ENCODE measurements around the gene S100A2.
"Not testable (repeated sequence)": the region's sequence is repeated elsewhere in the genome, so short reads cannot be mapped to it uniquely, and the experiment has no call there.

S100A2 gene

DNA sequence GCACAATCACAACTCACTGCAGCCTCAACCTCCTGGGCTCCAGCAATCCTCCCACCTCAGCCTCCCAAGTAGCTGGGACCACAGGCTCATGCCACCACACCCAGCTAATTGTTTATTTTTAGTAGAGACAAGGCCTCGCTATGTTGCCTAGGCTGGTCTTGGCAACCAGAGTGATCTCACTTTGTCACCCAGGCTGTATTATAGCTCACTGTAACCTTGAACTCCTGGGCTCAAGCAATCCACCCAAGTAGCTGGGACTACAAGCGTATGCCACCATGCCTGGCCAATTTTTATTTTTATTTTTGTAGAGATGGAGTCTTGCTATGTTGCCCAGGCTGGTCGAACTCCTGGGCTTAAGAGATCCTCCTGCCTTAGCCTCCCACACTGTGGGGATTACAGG lies 3.6 kb downstream of the S100A2 start:
- not testable (repeated sequence) for DNase-seq

DNA sequence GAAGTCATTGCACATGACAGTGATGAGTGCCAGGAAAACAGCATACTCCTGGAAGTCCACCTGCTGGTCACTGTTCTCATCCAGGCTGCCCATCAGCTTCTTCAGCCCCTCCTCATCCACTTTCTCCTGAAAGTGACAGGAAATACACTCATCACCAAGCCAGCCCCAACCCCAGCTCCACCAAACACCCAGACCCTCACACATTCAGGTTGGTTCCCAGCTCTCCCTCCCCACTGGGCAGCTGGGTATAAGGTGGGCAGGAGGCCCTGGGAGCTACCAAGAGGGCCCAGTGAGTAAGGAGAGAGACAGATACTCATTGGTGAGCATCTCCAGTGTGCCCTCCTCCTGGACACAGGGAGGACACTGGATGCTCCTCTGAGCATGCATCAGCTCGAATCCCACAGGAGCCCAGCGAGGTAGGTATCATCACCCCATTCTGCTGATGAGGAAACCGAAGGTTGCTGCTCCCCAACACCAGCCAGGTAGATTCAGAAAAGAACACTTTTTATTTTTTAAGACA lies 4.1 kb downstream of the S100A2 start:
- no peak for DNase-seq

DNA sequence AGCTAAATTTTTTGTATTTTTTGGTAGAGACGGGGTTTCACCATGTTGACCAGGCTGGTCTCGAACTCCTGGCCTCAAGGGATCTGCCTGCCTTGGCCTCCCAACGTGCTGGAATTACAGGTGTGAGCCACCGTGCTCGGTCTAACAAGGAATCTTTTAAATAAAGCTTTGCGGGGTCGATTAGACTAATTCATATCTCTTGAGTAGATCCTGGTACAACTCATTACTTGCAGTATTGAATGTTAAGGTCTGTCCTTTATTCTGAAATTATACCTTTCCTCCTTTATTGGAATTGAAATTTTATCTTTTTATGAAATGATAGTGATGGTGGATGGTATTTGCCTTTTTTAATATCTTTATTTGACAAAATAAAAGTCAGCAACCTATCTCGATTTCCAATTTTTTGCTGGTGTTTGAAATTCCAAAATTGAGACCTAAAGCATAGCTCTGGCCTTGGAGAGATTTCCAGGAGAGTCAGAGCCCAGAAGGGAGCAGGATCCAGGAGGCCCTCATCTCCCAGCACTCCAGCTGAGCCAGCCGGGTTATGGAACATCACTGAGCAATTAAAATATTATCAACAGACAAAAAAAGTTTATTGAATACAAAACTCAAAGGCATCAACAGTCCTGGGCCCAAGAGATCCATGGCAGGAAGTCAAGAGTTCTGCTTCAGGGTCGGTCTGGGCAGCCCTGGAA lies 4.7 kb downstream of the S100A2 start:
- no peak for DNase-seq

DNA sequence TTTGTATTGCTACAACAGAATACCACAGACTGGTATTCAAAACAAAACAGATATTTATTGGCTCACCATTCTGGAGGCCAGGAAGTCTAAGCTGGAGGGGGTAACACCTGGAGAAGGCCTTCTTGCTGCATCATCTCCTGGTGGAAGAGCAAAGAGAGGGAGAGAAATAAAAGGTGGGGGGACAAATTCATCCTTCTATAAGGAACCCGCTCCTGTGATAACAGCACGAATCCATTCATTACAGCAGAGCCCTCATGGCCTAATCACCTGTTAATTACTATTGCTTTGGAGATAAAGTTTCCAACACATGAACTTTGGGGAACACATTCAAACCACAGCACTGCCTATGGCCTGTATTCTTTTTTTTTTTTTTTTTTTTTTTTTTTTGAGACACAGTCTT lies 5.4 kb downstream of the S100A2 start:
- DNase-seq = no peak

DNA sequence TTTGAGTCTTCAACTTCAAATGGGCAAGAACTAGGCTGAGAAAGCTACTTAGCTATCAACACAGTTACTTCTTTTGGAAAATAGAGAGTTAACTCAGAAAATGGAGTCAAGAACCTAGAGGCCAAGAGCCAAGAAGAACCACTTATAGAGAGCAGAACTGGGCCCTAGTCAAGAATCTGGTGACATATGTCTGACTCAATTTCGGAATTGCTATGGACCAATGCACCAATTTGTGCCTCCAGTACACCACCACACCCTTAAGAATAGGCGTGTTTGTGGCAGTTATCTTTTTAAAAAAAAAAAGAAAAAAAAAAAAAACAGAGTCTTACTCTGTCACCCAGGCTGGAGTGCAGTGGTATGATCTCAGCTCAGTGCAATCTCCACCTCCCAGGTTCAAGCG lies 7.8 kb downstream of the S100A2 start:
- no peak for DNase-seq

DNA sequence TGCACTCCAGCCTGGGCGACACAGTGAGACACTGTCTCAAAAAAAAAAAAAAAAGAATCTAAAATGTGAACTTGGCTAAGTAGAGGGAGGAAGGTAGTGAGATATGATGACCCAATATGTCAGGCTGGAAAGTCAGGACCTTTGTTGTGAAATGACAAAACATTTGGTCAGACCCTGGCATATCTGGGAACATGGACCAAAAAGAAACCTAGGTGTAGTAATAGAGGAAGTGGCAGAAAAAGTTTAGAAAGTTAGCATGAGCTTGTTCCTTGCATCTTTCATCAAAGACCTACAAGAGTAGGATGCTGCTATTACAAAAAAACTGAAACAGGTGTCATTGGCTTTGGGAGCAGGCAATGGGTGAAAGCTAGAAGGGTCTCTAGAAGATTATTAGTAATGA lies 9.3 kb downstream of the S100A2 start:
- no peak for DNase-seq

DNA sequence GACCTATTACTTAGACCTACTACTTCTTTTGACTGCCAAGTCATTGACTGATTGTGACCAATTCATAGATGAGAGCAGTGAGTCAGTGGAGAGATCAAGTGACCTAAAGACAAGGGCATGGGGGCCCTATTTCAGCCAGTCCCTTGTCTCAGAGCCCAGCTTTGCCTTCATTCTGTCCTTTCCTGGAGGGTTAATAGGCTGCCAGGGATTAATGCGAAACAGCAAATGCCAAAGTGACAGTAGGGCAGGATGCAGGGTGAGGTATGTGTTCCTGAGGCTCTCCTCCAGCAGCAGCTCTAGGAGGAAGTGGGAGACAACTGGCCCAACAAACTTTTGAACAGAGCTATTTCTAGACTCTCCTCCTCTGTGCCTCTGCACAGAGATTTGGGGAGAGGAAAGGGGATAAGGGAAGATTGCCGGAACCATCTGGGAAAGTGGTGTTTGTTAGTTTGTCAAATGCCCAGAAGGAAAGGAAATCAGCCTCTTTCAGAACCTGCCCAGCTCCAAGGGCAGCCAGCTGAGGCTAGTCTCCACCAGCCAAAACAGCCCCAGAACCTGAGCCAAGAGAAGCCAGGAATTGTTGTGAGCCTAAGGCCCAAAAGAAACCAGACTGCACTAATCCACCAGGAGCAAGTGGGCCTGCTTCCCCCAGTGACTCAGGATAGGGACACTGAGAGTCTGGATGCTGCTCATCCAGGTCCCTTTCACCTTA lies 11.7 kb downstream of the S100A2 start:
- DNase-seq = no peak

DNA sequence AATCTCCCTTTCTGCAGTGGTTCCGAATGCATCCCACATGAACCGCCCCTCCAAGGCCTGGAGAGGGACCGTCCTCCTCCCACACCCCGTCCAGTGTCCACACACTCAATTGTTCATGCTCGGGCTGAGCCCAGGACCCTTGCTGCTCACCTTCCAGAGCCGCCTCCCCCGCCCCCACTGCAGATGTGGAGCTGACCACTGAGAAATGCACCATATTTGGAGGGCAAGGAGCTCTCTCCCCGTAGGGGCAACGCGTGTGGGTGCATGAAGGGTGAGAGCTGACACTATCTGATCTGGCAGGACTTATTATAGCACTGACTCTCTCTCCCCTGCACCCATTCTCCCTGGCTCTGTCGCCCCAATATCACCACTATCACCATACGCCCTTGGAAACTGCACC lies 12.5 kb downstream of the S100A2 start:
- peak; percentile 68 for DNase-seq

DNA sequence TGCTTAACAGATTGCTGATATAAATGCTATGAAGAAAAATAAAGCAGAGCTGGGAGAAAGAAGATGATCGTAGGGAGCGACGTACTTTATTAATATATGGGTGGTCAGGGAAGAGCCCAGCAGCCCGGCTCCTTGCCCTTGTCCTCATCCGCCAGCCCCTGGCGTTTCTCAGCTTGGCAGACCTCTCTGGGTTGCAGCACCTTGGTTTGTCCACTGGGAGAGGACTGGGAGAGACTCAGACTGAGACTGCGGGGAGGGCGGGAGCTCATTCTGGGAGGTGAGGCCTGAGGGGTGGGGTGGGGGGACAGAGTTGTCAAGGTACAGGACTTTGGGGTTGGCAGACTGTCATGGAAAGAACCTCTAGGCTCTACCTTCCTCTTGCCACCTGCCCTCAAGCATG lies 13.3 kb downstream of the S100A2 start:
- no peak for DNase-seq

DNA sequence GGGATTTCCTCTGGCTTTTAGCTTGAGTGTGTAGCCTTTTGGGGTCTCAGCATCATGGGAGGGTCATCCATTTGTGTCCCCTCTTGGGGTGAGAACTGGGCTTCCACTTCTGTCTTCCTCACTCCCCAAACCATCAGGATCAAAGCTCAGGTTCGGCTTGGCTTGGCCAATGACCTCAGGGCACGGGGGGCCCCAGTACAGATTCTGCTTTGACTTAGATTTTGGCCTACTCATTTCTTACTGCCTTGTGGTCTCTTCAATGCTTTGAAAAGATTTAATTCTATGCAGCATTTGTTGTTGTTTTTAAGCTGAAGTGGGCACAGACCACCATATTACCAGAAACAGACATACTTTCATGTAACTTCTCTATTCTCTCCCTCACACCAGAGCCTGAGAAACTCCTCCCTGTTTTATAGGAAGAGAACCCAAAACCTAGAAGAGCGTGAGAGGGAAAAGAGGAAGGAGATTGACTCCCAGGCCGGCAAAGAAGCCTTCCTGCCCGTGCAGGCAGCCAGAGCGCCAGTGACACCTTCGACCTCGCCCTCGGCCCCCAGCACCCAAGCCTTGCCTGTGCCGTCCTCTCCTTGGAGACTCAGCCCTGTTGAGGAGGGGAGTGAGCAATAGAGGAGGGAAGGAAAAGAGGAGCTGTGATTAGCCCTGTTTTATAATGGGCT lies 14.7 kb downstream of the S100A2 start:
- DNase-seq = no peak

DNA sequence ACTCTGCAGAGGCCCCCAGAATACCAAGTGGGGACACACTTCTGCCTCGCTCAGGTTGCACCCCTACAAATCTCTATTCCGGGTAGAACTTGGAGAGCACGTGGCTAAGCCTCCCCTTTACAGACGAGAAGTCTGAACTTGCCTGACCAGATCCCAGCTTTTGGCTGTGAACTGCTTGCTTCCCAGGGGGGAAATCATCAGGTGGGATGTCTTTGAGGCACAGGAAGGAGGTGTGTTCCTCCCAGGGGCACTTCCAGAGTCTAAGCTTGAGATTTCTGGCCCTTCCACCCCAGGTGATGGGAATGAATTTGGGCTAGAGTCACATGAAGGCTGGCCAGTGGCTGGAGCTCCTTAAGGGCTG lies 15.3 kb downstream of the S100A2 start:
- DNase-seq = no peak

DNA sequence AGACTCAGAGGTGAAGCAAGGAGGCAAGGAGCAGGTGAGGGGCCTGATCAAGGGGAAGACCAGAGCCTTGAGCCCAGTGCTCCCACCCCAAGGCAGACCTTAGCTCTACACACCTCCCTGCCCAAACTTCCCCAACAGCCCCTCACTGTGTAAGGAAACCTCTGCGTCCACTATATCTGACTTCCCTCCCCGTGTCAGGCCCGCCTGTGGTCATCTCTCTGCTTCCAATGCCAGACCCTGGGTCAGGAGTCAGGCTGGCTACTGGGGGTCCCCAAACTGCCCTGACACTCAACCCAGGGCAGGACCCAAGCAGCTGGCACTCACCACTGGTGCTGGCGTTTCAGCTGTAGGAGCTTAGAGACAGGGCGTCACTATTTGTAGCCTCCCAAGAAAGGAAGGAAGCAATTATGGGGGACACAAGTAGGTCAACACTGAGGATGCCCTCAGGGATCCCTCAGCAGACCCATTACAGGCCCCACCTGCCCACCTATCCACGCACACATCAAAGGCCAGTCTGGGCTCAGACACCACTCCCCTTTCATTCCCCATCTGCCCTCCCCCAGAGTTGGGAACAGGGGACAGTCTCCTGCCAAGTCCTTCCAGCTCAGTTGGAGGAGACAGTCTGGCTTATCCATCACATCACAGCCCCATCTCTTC lies 15.8 kb downstream of the S100A2 start:
- no peak for DNase-seq

DNA sequence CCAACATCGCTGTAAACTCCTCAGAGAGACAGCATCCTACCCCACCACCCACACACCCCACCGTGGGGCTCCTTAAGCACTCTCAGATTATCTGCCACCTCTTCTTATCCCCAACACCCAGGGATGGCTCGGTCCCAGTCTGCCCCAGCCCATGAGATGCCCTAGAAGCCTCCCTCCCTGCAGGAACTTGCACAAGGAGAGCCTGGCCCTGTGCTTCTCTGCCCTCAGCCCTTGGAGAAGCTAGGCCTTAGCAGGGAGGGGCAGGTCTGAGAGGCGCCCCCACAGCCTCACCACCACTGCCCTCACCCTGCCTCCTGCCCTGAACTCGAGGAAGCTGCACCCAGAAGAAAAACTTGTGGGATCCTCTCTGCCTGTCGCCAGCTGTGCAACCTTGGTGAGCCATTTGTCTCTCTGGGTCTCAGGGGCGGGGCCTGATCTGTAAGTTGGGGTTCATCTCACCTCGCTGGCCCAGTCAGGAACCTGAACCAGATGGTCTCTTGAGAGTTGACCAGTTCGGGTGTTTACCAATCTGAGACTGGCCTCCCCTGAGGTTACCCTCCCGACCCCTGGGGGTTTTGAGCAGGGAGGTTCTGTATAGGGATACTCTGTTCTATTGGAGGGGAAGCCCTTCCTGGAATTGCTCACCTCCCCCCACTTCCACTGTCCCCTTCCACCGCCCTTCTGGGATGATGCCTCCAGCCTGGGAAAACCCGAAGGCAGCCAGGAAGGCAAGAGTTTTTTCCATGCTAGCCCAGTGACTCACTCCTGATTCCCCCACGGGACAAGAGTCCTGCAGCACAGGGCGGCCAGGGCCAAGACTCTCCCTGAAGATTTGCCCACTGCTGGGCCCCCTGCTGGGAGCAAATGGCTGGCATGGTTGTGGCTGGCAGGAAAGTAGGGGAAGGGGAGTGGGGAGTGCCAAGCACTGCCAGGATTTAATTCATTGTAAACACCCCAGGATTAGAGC lies 16.6 kb downstream of the S100A2 start, which contains the start of gene S100A3:
Gene S100A3, minus strand, starts transcription at position 537 of the 967 bp plus-strand sequence. CDS start 773 bp downstream, outside the sequence.
- peak; percentile 59 for DNase-seq

DNA sequence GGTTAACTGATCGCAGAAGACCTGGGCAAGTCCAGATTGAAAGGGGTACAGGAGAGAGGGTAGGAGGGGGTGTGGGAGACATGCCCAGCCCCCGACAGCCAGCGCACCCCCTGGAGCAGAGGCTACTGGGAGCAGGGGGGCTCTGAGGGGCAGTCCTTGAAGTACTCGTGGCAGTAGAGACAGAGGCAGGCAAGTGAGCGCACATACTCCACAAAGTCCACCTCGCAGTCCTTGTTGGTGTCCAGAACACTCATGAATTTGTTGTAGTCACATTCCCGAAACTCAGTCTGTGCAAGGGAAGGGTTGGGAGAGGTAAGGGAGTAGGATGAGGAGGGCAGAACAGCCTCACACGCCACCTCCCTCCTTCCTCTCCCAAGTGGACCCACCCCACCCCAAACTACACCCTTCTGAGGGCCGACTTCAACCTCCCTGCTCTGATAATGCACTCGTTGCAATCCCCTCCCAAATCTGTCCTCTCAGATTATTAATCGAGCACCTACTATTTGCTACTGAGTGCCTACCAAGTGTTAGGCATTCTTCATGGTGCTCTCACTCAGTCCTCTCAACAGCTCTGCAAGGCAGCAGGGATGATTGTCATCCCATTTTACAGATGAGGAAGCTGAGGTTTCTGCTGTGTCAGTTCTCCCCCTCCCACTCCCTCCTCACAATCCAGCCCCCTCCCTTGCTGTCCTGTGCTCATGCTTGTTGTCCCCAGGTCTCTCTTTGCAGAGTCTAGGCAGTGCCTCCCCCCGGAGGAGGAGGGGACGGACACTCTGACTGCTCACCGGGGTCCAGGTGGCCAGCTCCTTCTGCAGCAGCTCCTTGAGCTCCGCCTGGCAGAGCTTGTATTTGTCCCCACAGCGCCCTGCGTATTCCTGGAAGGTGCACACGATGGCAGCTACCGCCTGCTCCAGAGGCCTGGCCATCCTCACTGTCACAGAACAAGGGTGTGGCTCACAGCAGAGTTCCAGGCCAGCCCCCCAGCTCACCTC lies 17.8 kb downstream of the S100A2 start:
- DNase-seq = peak; percentile 91

DNA sequence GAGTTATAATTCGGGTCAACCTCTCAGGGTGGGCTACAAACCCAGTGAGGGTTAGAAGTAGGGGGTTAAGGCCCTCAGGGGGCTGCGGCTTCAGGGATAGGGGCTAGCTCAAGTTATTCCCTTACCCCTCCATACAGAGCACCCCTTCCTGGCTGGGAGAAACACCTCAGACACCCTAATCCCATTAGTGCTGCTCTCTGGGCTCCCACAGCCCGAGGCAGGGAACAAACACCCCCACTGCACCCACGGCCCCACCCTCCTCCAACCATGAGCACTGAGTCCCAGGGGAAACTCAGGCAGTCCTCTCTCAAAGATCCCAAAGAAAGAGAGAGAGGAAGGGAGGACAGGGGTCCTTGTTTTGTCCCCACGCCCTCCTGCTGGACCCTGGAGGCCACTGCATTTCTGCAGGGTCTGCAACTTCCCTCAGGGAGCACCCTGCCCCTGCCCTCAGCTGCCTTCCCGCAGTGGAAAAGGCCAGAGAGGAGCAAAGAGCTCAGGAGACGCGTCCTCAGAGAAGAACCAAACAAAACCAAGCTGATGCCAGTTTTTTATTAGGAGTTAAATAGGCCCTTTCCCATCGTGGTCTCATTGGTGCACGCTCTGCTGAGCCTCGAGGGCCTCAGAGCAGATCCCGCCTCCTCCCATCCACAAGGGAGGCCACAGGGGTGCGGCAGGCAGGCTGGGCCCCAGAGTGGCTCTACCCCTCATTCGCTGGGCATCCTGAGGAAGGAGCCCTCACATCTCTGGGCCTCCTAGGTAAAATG lies 18.7 kb downstream of the S100A2 start:
- DNase-seq = peak; percentile 85

DNA sequence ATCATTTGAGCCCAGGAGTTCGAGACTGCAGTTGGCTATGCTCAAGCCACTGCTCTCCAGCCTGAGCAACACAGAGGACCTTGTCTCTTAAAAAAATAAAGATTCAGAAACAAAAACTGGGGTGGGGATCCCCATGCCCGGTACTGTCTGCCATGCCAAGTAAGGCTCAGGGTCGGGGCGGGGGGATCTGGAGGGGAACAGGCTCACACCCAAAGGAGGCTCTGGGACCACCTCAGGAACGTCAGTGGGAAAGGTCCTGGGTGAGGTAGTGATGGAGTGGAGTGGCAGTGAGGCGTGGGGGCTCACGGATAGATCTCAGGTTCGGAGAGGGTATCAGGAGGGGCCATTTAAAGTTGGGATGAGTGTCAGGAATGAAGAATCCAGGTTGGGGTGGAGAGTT lies 19.3 kb downstream of the S100A2 start:
- no peak for DNase-seq

DNA sequence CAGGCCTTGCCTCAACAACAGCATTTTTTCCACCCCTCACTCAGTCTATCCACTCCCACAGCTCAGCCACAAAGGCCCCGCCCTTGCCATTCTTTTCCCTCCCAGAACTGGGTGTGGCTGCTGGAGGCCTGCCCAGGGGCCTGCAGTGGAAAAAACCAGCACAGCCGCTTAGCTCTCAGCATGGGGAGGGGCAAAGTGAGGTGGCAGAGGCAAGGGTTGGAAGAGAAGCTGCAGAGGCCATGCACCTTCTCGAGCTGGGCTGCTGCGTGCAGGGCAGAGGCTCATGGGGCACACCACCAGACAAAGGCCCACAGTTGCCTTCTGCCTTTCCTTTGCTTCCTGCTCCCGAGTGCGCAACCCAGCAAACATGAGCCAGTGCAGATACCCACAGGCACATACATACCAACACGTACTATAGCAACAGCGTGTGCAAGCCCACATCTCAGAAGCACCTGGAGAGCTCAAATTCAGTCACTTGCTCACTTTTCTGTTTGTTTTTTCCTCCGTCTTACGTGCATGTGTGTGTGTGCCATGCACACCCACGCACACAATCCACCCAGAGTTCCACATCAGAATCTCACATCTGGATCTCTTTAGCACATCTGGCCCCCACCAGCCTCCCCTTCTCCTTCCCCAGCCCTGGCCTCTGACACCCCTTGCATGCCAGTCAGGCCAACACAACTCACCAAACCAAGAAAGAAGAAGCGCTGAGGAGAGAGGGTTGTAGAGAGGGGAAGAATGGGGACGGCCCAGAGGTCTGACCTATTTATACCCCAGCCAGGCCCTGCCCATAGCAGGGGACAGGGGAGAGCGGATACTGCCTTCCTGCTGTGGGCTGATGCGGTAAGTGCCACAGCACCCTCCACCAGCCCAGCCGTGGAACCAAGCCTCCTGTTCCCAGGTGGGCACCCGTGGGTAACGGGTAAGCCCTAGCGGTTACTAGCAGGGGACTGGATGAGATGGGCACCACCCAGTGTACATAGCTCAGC lies 20.3 kb downstream of the S100A2 start, which contains the start of gene S100A4:
Gene S100A4, minus strand, starts transcription at position 740 of the 989 bp plus-strand sequence. CDS start 1,012 bp downstream, outside the sequence.
- DNase-seq = peak; percentile 99

DNA sequence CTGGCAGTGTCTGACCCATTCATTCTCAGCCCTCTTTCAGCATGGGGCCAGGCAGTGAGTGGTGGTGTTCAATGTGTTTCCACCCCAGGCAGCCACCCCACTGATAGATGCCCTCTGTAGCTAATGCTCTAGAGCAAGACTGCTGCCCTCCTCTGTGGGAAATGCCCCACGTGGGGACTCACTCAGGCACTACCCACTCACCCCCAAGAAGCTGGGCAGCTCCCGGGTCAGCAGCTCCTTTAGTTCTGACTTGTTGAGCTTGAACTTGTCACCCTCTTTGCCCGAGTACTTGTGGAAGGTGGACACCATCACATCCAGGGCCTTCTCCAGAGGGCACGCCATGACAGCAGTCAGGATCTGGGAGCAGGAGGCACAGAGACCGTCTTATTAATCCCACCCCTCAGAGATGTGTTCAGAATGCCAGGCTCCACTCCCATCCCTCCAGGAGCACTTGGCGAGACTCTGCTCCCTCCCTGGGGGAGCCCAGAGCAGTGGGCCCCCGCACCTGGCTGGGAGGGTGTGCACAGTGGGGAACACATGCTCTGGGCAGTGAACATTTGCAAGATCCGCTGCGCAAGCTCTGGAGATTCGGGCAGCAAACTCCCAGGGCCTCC lies 21.1 kb downstream of the S100A2 start:
- no peak for DNase-seq
